AG10803 (cell line): ENCODE results near the gene GPATCH2L.

Experiments used
- DNase-seq: peaks from one replicate; pipeline ENCODE4 v3.0.0; 2010; ENCODE audit warnings: low read depth
- H3K4me3 ChIP-seq: 2 replicates; pipeline ENCODE4 v1.5.1; 2011; ENCODE audit warnings: mild to moderate bottlenecking, low read length, control low read depth
- TF ChIP-seq, protein P1 (sequence below): conservative IDR thresholded peaks from 2 replicates; pipeline ENCODE4 v1.5.1; 2011; ENCODE audit warnings: mild to moderate bottlenecking, low read length, control low read depth, inconsistent platforms

Gene GPATCH2L

DNA sequence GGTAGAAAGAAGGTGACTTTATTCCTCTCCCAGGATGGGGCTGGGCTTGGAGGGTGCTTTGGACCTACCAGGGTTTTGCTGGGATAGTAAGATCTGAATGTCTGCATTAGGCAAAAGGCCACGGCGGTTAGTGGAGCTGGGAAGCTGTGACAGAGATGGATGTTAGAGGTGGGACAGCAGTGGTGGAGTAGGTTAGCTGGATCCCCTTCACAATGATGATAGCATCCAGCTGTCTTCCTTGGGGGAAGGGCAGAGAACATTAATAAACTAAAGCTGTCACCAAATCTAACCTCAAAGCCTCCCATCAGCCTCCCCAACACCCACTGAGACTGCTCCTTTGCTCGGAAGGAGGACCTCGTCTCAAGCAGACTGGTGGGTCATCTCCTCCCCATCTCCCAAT is 104.8 kb downstream of the GPATCH2L start:
- DNase-seq = no peak
- no peak overlapping the region for H3K4me3 ChIP-seq
- TF ChIP-seq, protein P1, sequence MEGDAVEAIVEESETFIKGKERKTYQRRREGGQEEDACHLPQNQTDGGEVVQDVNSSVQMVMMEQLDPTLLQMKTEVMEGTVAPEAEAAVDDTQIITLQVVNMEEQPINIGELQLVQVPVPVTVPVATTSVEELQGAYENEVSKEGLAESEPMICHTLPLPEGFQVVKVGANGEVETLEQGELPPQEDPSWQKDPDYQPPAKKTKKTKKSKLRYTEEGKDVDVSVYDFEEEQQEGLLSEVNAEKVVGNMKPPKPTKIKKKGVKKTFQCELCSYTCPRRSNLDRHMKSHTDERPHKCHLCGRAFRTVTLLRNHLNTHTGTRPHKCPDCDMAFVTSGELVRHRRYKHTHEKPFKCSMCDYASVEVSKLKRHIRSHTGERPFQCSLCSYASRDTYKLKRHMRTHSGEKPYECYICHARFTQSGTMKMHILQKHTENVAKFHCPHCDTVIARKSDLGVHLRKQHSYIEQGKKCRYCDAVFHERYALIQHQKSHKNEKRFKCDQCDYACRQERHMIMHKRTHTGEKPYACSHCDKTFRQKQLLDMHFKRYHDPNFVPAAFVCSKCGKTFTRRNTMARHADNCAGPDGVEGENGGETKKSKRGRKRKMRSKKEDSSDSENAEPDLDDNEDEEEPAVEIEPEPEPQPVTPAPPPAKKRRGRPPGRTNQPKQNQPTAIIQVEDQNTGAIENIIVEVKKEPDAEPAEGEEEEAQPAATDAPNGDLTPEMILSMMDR = no peak

GRCh38 chr14:76257111-76257803 is 105.5 kb downstream of the GPATCH2L start:
- no peak overlapping the region for H3K4me3 ChIP-seq
- DNase-seq = peak; percentile 57
- TF ChIP-seq, protein P1 = no peak

- TF ChIP-seq, protein P1 = no peak
- DNase-seq = no peak
- H3K4me3 ChIP-seq = no peak overlapping the region
These were observed 106.2 kb downstream of the GPATCH2L start for GRCh38 chr14:76257842-76258397.

GRCh38 chr14:76259029-76259735 is 107.5 kb downstream of the GPATCH2L start:
- TF ChIP-seq, protein P1 = no peak
- no peak overlapping the region for H3K4me3 ChIP-seq
- DNase-seq = no peak

DNA sequence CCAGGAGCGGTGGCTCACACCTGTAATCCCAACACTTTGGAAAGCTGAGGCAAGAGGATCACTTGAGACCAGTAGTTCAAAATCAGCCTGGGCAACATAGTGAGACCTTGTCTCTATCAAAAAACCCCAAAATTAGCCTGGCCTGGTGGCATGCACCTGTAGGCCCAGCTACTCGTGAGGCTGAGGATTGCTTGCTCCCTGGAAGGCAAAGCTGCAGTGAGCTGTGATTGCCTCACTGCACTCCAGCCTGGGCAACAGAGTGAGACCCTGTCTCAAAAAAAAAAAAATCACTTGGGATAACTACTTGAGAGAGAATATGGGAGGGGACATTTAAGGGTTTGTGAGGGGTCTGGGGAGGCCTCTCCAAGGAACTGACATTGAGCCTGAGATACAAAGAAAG is 109.0 kb downstream of the GPATCH2L start:
- no peak overlapping the region for H3K4me3 ChIP-seq
- no peak for DNase-seq
- TF ChIP-seq, protein P1 = no peak

- TF ChIP-seq, protein P1 = no peak
- H3K4me3 ChIP-seq = no peak overlapping the region
- DNase-seq = peak; percentile 41
These were observed 109.7 kb downstream of the GPATCH2L start for GRCh38 chr14:76261371-76261811.
